HG03060 (cell line): ENCODE data around the gene SLX4IP.

Experiments used
- ATAC-seq: cut with Tn5 transposase; IDR thresholded peaks from one replicate; pipeline ENCODE4 v1.9.1; 2021; ENCODE audit warnings: low read depth, moderate number of reproducible peaks; ENCODE audit not compliant: unreplicated experiment

SLX4IP gene

DNA sequence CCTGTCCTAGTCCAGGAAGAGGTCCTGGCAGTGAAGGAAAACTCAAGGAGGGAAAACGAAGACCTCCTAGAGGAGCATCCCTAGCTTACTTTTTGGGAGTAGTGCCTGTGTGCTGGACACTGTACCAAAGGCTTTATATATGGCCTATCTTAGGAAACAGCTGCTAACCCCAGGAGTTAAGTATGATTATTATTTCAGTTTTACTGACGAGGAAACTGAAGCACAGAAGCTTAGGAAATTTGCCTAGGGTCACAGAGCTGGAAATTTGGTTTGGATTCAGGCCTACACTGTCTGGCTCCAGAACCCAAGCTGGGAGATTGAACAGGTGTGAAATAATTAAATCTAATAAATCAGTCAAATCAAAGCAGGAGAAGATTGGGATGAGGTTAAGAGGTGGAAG is 78.0 kb downstream of the SLX4IP start:
- no peak for ATAC-seq

GRCh38 chr20:10513931-10514575 is 78.9 kb downstream of the SLX4IP start:
- no peak for ATAC-seq

GRCh38 chr20:10516529-10516928 is 81.4 kb downstream of the SLX4IP start:
- ATAC-seq: no peak

- no peak for ATAC-seq
These were observed 84.4 kb downstream of the SLX4IP start for GRCh38 chr20:10519361-10520046.

DNA sequence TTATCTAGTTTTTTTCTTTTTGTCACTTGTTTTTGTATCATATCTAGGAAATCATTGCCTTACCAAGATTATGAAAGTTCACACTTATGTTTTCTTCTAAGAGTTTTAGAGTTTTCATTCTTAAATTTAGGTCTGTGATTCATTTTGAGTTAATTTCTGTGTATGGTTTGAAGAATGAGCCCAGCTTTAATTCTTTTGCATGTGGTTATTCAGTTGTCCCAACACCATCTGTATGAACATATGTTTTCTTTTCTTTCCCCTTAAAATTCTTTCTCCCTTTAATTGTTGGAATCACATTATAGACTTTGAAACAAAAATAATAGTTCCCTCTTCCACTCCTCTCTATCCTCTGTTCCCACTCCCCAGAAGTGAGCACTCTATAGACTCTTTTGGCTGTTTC is 85.4 kb downstream of the SLX4IP start:
- no peak for ATAC-seq

DNA sequence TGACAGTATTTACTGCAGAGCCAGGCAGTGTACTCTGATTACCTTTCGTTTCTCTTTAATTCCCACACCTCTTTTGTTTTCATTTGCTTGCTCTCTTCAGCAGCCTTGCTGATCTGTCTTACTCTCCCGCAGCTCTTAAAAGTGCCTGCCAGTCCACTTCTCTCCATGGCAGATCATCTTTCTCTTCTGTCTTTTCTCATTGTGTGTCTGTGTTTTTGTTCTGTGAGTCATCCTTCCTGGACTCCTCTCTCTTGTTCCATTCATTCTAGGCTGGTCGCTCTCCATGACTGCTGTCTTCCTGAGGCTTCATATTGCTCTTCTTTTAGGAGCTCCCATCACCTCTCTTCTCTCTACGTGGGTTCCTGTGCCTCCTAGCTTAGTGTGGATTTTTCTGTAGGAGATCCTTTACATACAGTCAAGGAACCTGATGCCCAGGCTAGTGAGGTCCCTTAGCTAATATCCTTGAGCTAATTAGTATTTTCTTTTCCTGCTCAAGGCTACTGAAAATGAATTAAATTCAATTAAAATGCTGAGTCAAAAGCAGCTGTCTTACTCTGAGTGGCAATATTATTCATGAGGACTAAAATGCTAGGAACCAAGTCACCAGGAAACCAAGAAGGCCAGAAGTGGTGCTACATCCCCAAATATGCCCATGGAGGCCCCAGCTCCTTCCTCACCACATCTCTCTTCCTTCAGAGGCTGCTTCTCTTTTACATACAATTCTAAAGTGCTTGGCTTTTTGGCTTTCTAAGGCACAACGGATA is 86.1 kb downstream of the SLX4IP start:
- ATAC-seq: no peak

DNA sequence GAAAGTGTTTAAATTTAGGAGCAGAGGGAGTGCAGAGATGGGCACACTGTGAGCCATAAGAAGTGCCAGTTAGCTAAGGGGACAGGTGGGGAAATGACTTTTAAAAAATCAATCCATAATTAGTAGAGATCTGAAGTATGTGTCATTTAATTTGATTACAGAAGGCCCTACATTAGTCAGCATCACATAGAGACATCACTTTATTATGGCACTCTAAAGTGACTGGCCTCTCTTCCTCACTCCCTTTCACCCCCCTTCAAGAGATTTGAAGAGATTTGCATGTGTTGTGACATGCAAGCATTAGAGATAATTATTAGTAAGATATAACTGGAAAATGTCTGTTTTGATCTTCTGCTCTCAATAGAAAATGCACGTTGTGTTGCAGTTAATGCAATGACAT is 86.7 kb downstream of the SLX4IP start:
- no peak for ATAC-seq

DNA sequence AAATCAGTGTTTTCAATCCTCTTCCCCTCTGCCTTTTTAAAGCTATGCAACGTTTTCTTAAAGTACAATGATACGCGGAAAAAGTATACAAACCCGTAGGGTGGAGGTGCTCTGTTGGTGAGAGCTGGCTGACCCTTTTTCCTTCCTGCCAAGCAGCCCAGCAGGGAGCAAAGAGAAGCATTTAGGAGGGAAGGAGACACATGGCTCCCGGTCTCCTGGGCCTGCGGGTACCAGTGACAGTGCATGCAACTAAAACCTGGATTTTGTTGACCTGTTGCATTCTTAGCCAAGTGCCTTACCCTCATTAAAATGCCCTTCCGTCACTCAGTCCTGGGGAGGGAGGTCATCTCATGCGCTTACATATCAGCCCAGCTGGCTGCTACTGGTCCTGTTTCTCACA is 87.2 kb downstream of the SLX4IP start:
- ATAC-seq: no peak

- no peak for ATAC-seq
These were observed 88.3 kb downstream of the SLX4IP start for GRCh38 chr20:10523443-10523842.

GRCh38 chr20:10524034-10524476 is 89.0 kb downstream of the SLX4IP start:
- no peak for ATAC-seq

- ATAC-seq: no peak
These were observed 89.5 kb downstream of the SLX4IP start for GRCh38 chr20:10524643-10525042.

DNA sequence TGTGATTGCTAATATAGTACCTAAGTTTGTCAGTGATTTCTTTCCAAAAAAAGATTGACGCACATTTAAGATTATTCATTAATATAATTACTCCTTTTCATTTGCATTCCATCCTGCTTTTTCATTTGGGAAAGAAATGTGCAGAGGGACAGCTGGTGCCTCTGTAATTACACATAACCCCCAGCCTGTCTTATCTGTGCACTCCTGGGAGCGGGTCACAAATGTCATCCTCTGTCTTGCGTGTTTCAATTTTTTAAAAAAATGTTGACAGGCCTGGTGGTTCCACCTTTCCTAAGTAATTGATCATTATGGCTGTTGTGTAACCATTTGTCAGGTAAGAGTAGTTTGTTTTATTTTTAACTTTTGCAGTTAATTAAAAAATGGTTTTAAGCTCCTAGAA is 92.7 kb downstream of the SLX4IP start:
- ATAC-seq: no peak

GRCh38 chr20:10530883-10531282 is 95.8 kb downstream of the SLX4IP start:
- no peak for ATAC-seq

DNA sequence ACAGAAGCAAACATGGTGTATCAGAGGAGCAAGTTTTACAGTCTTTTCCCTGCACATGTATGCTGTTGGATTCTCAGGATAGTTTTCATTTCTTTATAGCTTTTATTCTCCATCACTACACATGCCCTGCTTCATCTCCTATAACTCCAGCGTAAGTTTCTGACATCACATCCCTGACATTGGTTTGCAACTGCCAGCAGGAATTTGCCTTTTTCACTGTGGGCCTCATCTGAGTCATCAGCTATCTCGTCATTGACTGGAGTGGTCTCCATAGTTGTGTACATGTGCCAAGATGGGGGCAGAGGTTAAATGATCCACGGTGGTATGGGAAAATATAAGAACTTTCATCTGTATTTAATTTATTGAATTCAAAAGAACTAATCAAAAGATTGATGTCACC is 96.7 kb downstream of the SLX4IP start:
- no peak for ATAC-seq

- ATAC-seq: no peak
These were observed 97.3 kb downstream of the SLX4IP start for GRCh38 chr20:10532361-10532760.

- no peak for ATAC-seq
These were observed 101.4 kb downstream of the SLX4IP start for GRCh38 chr20:10536531-10536930.

DNA sequence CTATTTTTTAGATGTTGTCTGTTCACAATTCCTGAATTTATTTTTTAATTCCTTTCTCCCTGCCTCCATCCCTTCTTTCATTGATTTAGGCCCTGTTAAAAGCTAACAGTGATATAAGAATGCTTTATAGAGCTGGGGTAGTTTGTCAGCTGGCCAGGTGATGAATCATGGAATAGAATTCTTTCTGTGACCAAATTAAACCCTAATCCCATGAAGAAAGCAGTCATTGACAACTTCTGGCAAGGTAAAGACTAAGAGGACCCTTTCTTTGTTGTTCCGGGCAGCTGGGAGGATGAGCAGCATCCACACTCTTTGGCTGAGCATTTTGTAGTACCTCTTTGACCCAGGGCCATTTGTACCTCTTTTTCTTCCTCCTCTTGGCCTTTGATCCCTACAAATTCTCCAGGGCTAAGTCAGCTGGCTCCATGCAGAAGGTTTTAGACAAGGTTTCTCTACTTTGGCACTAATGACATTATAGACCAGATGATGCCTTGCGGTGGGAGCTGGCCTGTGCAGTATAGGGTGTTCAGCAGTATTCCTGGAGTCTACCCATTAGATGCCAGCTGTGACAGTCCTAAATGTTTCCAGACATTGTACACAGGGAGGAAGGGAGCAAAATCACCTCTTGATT is 102.9 kb downstream of the SLX4IP start:
- no peak for ATAC-seq

- no peak for ATAC-seq
These were observed 103.7 kb downstream of the SLX4IP start for GRCh38 chr20:10538768-10539167.

DNA sequence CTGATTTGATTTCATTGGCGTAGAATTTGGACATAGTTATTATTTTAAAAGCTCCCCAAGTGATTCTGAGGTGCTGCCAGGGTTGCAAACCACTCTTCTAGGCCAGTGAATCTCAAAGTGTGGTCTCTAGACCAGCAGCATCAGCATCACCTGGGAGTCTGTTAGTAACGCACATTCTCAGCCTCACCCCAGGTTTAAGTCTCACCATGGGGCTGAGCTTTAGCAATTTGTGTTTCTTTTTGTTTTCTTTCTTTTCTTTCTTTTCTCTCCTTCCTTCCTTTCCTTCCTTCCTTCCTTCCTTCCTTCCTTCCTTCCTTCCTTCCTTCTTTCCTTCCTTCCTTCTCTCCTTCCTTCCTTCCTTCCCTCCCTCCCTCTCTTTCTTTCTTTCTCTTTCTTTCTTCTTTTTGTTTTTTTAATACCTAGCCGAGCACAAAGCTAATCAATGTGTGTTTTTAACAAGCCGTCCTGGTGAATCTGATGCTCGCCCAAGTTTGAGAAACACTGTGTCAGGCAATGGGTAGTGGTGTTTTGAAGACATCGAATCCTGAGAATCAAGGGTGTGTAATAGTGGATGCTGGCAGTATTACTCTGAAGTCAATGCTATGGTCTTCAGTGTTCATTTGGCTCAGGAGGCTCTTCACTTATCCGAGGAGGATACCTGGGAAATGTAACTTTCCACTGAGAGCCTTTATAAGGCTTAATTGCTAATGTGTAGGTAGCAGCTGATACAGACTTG is 104.9 kb downstream of the SLX4IP start:
- ATAC-seq: no peak

DNA sequence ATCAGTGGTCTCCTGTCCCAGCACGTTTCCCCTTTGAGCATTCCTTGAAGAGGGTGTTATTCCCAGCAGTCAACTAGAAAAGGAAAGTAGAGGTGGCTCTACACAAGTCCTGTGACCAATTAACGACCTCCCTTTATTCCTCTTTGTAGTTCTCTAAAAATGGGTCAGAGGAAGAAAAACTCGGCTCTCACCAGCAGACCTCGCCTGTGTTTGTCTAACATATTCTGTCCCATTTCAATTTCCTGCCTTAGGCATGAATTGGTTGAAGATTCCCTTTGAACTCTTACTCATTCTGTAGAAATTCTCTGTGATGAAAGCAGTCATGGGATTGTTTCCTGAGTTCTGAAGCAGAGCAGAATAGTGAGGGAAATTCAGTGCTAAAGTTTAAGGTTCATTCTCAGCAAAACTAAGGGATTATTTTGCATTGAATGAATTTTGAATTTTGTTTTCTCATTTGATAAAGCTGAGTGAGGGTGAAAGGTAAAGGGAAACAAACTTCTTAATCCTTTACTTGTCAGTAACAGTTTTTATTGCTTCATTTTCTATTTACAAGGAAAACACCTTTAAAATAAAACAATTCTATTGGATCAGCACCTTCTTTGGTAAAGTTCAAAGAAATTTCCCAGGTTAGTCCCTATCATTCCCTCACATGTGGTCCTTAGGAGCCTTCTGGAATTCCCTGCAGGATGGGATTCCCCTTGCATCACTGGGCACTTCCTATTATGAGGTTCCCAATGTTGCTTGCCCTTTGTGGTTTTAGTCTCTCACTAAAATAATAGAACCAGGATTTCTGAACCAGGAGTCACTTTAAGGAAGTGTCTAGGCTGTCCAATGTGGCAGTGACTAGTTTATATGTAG is 105.8 kb downstream of the SLX4IP start:
- no peak for ATAC-seq
